ENCODE measurements around the gene DAPK1.

The DAPK1 gene

DNA sequence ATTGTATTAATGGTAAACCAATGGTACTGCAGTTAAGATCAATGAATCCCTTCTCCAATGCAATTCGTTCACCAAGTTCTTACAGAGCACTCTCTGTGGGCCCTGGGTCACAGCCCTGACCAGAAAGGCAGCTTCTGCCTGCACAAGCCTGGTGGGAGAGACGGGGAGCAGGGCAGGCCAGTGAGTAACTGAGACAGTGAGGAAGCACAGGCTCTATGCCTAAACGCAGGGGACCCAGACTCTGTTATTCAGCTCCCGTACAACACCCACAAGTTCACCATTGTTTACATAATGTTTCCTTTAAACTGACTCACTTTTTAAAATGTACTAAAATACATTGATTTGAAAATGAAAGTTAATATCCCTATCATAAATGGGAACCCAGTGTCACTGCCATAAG is 187.8 kb downstream of the DAPK1 start:
- H3K9ac ChIP-seq (ENCODE audit: low read depth, low read length) = no peak overlapping the region
- no peaks in the 10 kb centered on the region for H3K9me3 ChIP-seq (ENCODE audit: insufficient read depth, low read length, severe bottlenecking)
- H3K27ac ChIP-seq (ENCODE audit: low read length) = no peak overlapping the region
- ATAC-seq (ENCODE audit: insufficient read depth, low read depth) = no peak
- DNase-seq = no peak
- H3K4me3 ChIP-seq (ENCODE audit: low read depth in 1 of 2, low read length in 2 of 2) = no peak overlapping the region
- no peaks in the 10 kb centered on the region for H3K79me2 ChIP-seq (ENCODE audit: insufficient read depth, low read length)
- H3K4me2 ChIP-seq (ENCODE audit: insufficient read depth, low read length) = no peak overlapping the region
- no peak for TF ChIP-seq CTCF (IDR thresholded peaks at IDR 0.05; ENCODE audit: borderline replicate concordance, extremely low read depth, low read length, poor library complexity, severe bottlenecking)
- no peak for TF ChIP-seq EZH2 (IDR thresholded peaks at IDR 0.05; ENCODE audit: borderline replicate concordance, low read depth, low read length, severe bottlenecking)
- H3K36me3 ChIP-seq (ENCODE audit: insufficient read depth, low read length) = no peaks in the 10 kb centered on the region
- H3K4me1 ChIP-seq (ENCODE audit: insufficient read depth, low read length) = no peaks in the 10 kb centered on the region
- no peaks in the 10 kb centered on the region for H4K20me1 ChIP-seq (ENCODE audit: insufficient read depth, low read length)
- no peak overlapping the region for H2AFZ ChIP-seq (ENCODE audit: low read depth, low read length)
- H3K27me3 ChIP-seq (ENCODE audit: insufficient read depth, low read length, poor library complexity) = no peaks in the 10 kb centered on the region

DNA sequence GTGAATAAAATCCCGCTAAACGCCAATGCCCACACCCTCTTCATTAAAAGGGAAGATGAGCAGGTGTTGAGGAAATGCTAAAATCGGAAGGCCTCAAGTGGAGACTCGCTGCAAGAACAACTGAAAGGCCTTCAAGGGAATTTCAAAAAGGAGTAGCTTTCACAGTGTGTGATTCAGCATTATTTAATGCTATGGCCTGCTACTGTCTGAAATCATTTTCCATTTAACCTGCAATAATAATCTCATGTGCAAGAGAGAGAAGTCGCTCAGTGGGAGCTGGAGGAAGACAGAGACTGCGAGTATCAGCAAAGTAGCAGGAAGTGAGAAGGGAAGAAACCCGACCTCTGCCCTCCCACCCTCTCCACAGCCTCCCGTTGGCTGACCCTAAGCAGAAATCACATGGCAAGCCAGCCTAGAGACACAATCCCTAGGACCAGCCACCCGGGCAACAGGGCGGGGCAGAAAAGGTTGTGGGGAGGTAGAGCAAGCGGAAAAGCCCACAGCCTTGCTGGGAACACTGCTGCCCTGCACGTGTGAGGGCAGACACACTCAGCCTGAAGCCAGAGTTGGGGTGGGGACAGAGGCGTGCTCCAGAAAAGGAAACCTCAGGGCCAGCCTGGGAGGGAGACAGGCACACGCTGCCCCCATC is 188.3 kb downstream of the DAPK1 start:
- Histone ChIP-seq H3K79me2 (ENCODE audit: insufficient read depth, low read length) (no peaks in the 10 kb centered on the region), H3K36me3 (ENCODE audit: insufficient read depth, low read length) (no peaks in the 10 kb centered on the region), H3K27ac (ENCODE audit: low read length) (no peak overlapping the region), H2AFZ (ENCODE audit: low read depth, low read length) (no peak overlapping the region), H3K9me3 (ENCODE audit: insufficient read depth, low read length, severe bottlenecking) (no peaks in the 10 kb centered on the region), H3K4me3 (ENCODE audit: low read depth in 1 of 2, low read length in 2 of 2) (no peak overlapping the region), H4K20me1 (ENCODE audit: insufficient read depth, low read length) (no peaks in the 10 kb centered on the region), H3K4me2 (ENCODE audit: insufficient read depth, low read length) (no peak overlapping the region), H3K4me1 (ENCODE audit: insufficient read depth, low read length) (no peaks in the 10 kb centered on the region), H3K27me3 (ENCODE audit: insufficient read depth, low read length, poor library complexity) (no peaks in the 10 kb centered on the region), H3K9ac (ENCODE audit: low read depth, low read length) (no peak overlapping the region)
- TF ChIP-seq CTCF (IDR thresholded peaks at IDR 0.05; ENCODE audit: borderline replicate concordance, extremely low read depth, low read length, poor library complexity, severe bottlenecking) = no peak
- no peak for TF ChIP-seq EZH2 (IDR thresholded peaks at IDR 0.05; ENCODE audit: borderline replicate concordance, low read depth, low read length, severe bottlenecking)
- no peak for ATAC-seq (ENCODE audit: insufficient read depth, low read depth)
- no peak for DNase-seq

DNA sequence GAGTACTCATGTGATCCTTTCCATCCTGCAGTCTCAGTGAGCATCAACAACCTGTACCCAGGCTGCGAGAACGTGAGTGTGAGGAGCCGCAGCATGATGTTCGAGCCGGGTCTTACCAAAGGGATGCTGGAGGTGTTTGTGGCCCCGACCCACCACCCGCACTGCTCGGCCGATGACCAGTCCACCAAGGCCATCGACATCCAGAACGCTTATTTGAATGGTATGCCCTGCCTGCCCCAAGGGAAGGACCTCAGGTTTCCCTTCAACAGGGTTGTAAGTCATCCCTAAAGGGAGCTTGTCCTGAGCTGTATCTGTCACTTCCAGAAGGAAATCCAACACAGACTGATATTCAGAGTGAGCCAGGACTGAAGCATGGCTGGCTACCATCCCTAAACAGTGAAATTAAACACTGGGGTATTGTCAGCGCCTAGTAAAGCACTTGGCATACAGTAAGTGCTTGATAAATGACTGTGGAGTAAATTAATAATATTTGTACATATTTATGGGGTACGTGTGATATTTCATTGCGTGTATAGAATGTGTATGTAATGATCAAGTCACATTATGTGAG is 188.9 kb downstream of the DAPK1 start:
- DNase-seq (no peak), ATAC-seq (ENCODE audit: insufficient read depth, low read depth) (no peak)
- no peaks in the 10 kb centered on the region for H3K27me3 ChIP-seq (ENCODE audit: insufficient read depth, low read length, poor library complexity)
- H3K79me2 ChIP-seq (ENCODE audit: insufficient read depth, low read length) = no peaks in the 10 kb centered on the region
- no peak overlapping the region for H3K4me2 ChIP-seq (ENCODE audit: insufficient read depth, low read length)
- no peaks in the 10 kb centered on the region for H3K4me1 ChIP-seq (ENCODE audit: insufficient read depth, low read length)
- no peak overlapping the region for H3K27ac ChIP-seq (ENCODE audit: low read length)
- H3K4me3 ChIP-seq (ENCODE audit: low read depth in 1 of 2, low read length in 2 of 2) = no peak overlapping the region
- H3K36me3 ChIP-seq (ENCODE audit: insufficient read depth, low read length) = no peaks in the 10 kb centered on the region
- no peaks in the 10 kb centered on the region for H3K9me3 ChIP-seq (ENCODE audit: insufficient read depth, low read length, severe bottlenecking)
- H2AFZ ChIP-seq (ENCODE audit: low read depth, low read length) = no peak overlapping the region
- TF ChIP-seq CTCF (IDR thresholded peaks at IDR 0.05; ENCODE audit: borderline replicate concordance, extremely low read depth, low read length, poor library complexity, severe bottlenecking) (no peak), EZH2 (IDR thresholded peaks at IDR 0.05; ENCODE audit: borderline replicate concordance, low read depth, low read length, severe bottlenecking) (no peak)
- H3K9ac ChIP-seq (ENCODE audit: low read depth, low read length) = no peak overlapping the region
- H4K20me1 ChIP-seq (ENCODE audit: insufficient read depth, low read length) = no peaks in the 10 kb centered on the region

Measured in DND-41 (cell line).